ENCODE data around the gene METTL16.

DNA sequence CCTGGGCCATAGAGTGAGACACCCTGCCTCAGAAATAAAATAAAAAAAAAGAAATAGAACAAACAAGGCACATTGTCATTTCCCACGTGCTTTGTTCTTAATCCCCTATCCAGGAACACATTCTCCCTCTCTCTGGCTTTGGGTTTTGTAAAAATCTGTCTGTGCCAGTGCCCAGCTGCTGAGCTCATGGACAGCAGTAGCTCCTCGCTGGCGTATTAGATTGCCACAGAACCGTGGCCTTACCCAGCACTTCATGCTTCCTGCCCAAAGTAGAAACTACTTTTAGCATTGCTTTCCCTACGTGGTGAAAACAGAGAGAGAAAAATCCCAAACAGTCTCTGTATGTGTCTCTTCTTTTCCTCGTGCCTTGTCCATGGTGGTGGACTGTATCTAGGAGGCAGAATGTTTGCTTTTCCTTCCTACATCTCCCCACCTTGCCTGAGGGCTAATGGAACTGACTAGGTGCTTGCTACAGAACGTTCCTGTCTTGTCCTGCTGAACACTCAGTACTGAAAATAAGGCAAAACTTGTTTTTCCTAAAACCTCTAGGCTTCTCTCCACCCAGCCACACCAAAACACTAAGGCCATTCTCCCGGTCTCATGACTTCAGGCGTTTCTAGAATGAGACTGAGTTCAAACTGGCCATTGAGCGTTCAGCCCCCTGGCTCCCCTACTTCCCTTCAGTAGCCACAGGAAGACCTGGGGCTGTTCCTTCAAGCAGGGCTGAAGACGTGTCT lies 137.0 kb downstream of the METTL16 start:
- TF ChIP-seq, protein P1, sequence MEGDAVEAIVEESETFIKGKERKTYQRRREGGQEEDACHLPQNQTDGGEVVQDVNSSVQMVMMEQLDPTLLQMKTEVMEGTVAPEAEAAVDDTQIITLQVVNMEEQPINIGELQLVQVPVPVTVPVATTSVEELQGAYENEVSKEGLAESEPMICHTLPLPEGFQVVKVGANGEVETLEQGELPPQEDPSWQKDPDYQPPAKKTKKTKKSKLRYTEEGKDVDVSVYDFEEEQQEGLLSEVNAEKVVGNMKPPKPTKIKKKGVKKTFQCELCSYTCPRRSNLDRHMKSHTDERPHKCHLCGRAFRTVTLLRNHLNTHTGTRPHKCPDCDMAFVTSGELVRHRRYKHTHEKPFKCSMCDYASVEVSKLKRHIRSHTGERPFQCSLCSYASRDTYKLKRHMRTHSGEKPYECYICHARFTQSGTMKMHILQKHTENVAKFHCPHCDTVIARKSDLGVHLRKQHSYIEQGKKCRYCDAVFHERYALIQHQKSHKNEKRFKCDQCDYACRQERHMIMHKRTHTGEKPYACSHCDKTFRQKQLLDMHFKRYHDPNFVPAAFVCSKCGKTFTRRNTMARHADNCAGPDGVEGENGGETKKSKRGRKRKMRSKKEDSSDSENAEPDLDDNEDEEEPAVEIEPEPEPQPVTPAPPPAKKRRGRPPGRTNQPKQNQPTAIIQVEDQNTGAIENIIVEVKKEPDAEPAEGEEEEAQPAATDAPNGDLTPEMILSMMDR (IDR thresholded peaks at IDR 0.05): no peak
- TF ChIP-seq POLR2A (IDR thresholded peaks at IDR 0.05) (no peak), POLR2AphosphoS5 (IDR thresholded peaks at IDR 0.05) (no peak)
